T1000 (cell line): Measurements from ENCODE around the gene POLE2.
"Not testable (repeated sequence)": the region's sequence is repeated elsewhere in the genome, so short reads cannot be mapped to it uniquely, and the experiment has no call there.

Source experiments
- DNase-seq: peaks from one replicate; lab custom pipeline; 2025; ENCODE audit warnings: mixed read lengths; lab: John Stamatoyannopoulos, UW

POLE2 gene

DNA sequence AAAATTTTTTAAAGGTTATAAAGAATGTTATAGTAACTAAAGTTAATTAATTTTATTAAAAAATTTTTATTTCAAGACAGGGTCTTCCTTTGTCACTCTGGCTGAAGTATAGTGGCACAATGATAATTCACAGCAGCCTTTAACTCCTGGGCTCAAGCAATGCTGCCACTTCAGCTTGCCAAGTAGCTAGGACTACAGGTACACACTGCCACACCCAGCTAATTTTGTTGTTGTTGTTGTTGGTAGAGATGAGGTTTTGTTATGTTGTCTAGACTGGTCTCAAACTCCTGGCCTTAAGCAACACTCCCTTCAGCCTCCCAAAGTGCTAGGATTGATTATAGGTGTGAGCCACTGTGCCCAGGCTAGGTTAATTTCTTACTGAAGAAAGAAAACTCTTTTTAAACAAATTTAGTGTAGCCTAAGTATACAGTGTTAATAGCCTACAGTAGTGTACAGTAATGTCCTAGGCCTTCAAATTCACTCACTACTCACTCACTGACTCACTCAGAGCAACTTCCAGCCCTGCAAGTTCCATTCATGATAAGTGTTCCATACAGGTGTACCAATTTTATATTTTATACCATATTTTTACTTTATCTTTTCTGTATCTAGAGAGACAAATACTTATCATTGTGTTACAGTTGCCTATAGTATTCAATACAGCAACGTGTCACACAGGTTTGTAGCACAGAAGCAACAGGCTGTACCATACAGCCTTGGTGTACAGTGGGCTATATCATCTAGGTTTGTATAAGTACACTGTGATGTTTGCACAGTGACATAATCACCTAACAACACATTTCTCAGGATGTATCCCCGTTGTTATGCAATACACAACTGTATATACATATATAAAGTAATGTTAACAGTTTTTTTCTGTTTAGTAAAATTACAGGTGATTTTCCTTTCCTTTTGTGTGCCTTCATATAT is 28.2 kb downstream of the POLE2 start:
- no peak for DNase-seq

DNA sequence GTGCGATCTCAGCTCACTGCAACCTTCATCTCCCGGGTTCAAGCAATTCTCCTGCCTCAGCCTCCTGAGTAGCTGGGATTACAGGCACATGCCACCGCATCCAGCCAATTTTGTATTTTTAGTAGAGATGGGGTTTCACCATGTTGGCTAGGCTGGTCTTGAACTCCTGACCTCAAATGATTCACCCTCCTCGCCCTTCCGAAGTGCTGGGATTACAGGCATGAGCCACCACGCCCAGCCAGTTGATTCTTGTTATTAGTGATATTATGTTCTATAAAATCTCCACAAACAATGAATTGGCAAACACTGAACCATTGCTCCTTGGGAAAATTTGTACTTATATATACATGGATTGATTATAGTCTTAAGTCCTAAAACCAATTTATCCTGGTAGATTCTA is 30.5 kb downstream of the POLE2 start:
- not testable (repeated sequence) for DNase-seq

DNA sequence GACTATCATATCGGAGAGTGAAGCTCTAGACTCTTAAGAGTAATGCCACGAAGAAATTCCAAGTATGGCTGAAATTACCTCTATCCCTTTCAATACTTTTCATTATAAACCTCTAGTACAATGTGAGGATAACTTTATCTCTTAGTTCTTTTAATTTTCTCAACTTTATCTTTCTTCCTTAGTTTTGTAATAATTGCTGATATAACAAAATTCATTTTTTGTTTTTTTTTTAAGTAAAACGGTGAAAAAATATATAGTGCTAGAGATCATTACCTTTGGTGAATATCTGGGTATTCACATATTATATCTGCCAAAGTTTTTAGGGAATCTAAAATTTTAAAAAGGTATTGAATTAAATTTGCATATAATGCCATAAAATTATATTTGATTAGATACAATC is 33.5 kb downstream of the POLE2 start:
- DNase-seq = no peak

DNA sequence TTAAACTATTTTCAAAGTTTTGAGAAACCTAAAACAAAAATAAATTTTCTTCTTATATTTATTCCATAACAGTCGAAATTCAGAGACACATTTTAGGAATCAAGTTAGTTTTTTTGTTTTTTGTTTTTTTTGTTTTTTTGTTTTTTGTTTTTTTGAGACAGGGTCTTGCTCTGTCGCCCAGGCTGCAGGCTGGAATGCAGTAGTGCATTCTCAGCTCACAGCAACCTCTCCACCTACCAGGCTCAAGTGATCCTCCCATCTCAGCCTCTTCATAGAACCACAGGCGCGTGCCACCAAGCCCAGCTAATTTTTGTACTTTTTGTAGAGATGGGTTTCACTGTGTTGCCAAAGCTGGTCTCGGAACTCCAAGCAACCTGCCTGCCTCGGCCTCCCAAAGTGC is 34.5 kb downstream of the POLE2 start:
- DNase-seq = no peak

DNA sequence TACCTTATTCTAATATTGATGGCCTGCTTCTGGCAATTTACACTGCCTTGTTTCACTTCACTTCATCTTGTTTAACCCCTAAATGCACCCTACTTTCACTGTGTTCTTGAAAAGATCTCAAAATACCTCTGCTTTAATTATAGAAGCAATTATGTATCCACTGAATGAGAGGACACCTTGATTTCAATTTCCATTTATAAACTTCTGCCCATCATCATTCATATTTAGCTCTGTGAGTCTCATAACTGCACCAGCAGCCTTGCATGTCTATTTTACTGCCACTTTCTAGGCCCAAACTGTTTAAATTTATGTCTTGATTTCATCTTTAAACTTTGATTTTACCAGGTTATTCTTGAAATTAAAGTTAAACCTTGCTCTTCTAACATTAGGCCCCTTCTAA is 45.9 kb downstream of the POLE2 start:
- DNase-seq = no peak

DNA sequence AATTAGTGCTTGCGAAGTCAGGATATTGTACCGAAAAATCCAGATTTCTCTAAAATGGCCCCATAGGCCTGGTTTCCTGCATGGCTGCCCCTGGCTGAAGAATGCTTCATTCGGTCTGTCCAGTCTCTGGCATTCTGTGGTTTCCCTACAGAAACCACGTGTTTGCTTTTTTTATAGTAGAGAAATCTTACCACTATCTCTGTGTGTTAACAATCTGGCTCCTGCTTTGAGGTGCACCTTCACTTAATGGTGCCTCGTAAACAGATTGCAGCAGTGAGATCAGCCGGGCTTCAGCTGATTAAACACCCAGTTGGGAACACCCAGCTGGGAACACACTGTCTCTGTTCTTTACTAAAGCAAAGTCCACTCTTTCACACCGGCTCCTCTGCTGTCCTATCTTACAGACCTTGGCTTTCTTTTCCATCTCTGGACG is 46.3 kb downstream of the POLE2 start:
- DNase-seq = no peak

DNA sequence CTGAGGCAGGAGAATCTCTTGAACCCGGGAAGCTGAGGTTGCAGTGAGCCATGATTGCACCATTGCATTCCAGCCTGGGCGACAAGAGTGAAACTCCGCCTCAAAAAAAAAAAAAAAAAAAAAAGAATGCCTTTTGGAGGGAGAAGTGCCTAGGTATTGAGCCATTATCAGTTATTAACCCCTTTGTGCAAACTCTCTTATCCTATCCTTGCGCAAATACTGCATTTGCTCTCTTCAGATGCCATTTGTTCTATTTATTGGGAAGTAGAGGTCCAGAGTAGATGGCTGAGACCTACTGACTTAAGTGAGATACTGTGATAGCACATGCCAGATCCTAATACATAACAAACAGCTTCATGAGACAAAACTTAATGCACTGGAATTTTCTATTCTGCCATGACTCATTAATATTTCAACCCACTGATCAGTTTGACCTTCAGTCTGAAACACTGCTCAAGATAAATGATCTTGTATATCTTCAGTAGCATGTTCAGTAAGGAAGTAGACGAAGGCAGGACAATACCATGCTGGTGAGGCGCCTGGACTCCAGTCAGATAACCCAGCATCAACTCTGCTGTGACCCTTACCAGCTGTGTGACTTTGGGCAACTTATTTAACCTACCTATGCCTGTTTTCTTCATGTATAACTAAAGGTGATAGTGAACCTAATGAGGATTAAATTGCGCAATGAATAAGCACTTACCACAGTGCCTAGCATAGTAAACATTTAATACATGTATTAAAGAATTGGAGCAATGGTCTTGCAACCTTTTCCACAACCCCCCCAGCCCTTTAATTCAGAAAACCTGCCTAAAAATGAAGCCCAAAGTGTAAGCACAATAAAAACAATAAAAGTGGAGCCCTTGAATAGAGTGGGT is 47.2 kb downstream of the POLE2 start:
- DNase-seq = no peak

DNA sequence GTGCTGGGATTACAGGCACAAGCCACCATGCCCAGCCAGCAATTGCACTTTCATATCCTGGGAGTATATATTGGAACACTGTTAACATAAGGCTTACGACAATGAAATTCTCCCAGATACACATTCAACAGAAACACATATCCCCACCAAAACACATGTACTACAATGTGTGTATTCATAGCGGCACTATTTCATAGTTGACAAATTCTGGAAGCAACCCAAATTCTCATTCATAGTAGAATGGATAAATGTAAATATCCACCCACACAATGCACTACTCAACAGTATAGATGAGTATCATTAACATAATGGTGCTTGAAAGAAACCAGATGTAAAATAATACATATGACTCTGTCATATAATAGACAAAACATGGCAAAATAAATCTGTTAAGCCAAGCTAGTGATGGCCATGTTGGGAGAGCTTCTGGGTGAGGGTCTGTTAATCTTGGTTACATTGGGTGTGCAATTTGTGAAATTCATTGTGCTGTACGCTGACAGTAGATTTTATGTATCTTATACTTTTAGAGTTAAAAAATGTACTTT is 50.4 kb downstream of the POLE2 start:
- DNase-seq = no peak

DNA sequence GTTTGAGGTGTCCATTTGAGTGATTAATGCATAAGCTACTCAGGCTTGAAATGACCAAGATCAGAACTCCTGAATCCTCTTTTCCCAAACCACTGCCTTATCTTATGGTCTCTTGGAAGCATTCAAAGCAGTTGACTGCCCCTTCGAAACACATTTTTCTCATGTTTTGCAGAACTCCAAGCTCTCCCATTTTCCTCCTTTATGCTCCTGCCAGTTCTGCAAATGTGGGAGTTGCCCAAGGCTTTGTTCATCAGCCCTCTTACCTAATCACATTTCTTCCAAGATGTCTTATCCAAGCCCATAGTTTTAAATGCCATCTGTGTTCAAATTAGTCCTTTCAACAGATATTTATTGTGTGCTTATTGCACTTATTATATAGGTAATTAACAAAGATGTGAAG is 51.1 kb downstream of the POLE2 start:
- no peak for DNase-seq

DNA sequence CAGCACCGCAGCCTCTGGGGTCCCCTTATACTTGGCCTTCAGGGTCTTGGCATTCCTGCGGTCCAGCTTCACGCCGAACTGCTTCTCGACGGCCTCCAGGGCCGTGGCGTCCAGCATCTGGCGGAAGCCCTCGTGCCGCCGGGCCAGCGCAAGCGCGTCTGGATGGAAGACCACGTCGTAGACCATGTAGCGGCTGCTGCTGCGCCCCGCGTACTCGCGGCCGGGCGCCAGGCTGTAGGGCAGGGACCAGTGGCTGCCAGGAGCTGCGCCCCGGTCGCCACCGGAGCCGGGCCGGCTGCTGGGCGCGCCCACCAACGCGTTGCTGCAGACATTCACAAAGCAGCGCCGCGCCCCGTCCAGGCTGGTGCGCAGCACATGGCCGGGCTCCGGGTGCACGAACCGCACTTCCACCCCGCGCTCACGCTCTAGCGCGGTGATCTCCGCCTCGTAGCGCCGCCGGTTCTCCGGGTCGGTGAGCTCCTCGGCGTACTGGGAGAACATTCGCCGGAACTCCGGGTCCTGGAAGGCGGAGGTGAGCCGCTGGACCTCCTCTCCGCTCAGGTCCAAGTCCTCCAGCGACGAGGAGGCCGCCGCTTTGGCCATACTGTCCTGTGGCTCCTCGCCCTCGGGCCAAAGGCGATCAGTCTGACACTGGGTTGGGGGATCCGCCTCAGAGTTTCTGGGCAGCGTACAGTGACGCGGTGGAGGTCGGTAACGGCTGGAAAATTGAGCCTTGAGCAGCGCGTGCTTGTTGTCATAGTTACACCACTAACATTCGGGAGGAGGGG is 53.3 kb downstream of the POLE2 start, which contains the start of gene DNAAF2:
TSS of gene DNAAF2 (minus strand) at position 698 of the 788 bp plus-strand sequence. CDS start at position 603, 95 bp downstream.
- peak; percentile 61 for DNase-seq

DNA sequence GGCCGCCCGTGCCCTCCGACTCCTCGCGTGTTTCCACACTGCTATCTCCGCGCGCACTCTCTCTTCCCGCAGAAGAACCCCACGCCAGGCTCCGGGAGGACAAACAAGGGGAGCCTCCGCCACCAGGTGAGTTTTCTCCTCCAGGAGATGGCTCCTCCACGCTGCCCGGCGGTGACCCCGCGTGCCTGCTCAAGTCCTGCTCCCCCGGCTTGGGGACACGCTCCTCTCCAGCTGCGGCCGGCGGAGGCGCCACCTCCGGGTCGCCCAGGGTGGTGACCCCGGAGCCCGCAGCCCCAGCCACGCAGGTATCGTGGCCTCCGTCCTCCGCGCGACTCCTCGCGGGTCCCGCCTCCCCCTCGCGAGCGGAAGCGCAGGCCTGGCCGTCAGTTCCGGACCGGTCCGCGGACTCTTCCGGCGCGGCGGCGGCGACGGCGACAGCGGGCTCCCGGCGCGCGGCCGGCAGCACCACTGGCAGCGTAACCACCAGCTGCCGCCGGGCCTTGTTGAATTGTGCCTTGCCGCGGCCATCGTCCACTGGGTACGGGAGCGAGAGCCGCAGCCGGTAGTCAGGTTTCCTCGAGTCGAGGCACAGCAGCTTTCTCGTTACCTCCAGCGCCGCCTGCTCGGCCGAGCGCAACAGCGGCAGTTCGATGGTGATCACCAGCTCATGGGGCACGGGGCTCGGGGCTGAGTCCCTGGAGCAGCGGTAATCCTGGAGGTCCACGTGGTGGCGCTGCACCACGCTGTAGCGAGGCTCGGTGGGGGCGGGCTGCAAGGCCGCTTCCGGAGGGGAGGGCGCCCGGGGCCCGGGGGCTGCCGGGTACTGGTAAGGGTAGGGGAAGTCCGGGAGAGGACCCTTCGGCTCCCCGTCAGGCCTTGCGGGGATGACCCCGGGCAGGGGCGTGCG is 54.1 kb downstream of the POLE2 start:
- peak; percentile 87 for DNase-seq

DNA sequence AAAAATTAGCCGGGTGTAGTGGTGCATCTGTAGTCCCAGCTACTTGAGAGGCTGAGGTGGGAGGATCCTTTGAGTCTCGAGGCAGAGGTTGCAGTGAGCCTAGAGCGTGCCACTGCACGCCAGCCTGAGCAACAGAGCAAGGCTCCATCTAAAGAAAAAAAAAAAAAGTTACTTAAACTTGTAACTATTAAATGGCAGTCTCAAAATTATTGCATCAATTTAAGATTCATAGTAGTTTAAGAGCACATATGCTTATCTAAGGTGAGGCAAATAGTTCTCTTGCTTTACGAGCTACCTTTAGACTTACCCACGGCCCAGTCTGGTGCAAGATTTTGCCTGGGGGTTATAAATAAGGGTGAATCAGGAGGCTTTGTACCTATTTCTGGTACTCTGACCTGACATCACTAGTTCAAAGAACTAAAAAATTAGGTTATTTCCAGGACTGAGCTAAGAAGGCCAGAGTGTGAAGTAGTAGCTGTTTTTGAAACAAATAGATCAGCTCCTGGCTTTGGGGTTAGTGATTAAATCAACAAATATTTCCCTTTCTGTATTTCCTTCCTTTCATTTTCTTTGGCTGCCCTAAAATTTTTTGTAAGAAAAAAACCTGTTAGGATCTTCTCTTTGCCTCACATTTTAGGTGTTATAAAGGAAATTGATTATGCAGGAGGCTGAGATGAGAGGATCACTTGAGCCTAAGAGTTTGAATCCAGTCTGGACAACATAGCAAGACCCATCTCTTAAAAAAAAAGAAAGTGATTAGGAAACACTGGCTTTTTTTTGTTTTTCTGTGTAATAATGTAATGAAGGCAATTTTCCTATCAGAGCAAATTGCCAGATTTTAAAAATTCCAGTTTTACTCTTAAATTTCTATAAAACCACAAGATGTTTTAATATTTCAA is 63.8 kb downstream of the POLE2 start:
- no peak for DNase-seq

DNA sequence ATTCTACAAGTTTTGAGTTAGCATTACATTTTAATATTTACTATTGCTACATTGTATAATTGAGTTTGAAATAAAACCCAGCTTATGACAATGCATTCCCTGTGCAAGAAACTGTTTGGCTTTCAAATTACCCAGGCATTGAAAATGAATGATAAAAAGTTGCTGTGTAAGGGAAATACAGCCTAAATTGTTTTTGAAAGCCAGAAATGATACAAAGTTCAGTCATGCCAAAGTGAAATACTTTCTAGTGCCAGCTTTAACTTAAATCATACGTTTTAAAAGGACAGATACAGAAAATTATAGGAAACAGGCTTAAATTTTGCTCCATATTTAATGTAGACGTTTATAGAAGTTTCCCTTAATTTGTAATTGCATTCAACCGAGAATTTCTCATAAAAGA is 64.6 kb downstream of the POLE2 start:
- DNase-seq = no peak

DNA sequence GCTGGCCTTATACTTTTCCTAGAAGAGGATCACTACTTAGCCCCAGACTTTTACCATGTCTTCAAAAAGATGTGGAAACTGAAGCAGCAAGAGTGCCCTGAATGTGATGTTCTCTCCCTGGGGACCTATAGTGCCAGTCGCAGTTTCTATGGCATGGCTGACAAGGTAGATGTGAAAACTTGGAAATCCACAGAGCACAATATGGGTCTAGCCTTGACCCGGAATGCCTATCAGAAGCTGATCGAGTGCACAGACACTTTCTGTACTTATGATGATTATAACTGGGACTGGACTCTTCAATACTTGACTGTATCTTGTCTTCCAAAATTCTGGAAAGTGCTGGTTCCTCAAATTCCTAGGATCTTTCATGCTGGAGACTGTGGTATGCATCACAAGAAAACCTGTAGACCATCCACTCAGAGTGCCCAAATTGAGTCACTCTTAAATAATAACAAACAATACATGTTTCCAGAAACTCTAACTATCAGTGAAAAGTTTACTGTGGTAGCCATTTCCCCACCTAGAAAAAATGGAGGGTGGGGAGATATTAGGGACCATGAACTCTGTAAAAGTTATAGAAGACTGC is 65.9 kb downstream of the POLE2 start:
- no peak for DNase-seq

DNA sequence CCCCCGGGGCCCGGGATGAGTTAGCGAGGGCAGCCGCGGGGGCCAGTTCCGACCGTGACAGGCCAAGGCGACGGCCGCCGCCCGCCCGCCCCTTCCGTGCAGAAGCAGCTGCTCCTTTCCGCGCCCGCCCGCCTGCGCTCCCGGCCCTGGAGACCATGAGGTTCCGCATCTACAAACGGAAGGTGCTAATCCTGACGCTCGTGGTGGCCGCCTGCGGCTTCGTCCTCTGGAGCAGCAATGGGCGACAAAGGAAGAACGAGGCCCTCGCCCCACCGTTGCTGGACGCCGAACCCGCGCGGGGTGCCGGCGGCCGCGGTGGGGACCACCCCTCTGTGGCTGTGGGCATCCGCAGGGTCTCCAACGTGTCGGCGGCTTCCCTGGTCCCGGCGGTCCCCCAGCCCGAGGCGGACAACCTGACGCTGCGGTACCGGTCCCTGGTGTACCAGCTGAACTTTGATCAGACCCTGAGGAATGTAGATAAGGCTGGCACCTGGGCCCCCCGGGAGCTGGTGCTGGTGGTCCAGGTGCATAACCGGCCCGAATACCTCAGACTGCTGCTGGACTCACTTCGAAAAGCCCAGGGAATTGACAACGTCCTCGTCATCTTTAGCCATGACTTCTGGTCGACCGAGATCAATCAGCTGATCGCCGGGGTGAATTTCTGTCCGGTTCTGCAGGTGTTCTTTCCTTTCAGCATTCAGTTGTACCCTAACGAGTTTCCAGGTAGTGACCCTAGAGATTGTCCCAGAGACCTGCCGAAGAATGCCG is 66.7 kb downstream of the POLE2 start:
- DNase-seq = no peak

DNA sequence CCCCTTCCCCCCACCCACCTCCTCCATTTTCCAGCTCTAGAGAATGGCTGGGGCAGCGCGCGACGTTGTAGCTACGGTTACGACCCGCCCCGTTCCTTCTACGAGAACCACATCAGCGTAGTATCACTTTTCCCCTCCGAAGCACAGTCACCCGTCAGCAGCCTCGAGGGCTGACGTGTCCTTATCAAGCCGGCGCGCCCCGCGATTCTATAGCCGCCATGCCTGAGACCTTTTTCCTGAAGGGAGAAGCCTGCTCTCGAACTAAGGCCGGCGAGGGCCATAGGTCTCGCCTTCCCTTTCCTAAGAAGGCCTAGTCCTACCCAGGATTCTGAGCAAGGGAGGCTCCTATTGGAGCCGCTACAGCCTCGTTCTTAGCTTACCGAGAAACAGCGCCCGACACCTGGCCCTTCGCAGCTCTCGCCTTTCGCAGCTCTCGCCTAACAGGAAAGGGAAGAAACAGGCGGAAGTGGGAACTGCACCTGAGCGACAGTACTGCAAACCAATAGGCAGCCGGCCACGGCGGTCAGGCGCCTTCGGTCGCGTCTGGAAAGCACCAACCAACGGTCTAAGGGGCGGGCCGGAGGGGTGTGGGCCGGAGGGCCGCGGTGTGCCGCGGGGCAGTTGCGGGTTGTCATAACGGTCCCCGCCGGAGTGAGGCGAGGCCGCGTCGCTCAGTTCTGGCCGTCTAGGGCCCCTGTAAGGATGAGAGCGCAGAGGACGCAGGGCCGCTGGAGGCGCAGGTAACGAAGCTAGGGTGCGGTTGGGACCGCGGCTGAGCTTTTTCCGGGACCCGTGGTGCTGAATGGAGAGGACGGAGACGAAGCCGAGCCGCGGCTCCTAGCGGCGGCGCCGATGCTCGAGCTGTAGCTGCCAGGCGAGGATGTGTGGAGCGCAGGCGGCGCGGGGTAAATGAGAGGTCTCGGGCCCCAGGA is 67.6 kb downstream of the POLE2 start, which contains the start of the genes MGAT2 and RPL36AL:
TSS of gene MGAT2 (plus strand) at position 618 of the 932 bp plus-strand sequence. CDS start 470 bp downstream, outside the sequence.
TSS of gene RPL36AL (minus strand) at position 445 of the 932 bp plus-strand sequence. CDS start 1,522 bp downstream, outside the sequence.
- peak; percentile 97 for DNase-seq

DNA sequence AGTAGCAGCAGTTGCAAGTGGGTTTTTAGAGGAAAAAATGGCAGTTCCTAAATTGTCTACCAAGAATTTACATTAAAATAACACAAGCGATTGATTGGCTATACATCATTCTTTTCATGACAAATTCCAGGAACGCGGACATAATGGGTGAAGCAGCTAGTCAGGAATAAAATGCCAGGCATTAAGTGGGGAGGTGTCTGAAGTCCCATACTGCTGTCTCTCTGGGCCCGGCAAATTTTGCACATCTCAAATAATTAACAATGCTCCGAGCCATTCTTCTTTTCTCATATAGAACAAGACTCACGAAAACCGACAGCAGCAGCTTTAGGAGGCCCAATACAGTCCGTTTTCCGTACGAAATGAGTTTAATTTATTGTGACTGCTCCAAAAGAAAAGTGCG is 68.3 kb downstream of the POLE2 start:
- DNase-seq = no peak
